HFF-Myc (cell line): ENCODE measurements around the gene CELF4.

Experiments
- DNase-seq: peaks from one replicate; pipeline ENCODE4 v3.0.0-alpha.2; 2011; ENCODE audit warnings: low read depth; ENCODE audit errors: extremely low read depth
- H3K4me3 ChIP-seq: replicated peaks from 2 replicates; pipeline ENCODE4 v1.5.1; 2011; ENCODE audit warnings: low read depth, mild to moderate bottlenecking, control low read depth, low read length
- CTCF ChIP-seq: IDR thresholded peaks from 2 replicates; pipeline ENCODE4 v1.5.1; 2012; ENCODE audit warnings: mild to moderate bottlenecking, low read depth, low read length, control low read depth; ENCODE audit errors: missing control alignments

Gene CELF4

GRCh38 chr18:37604032-37604431 is 38.4 kb upstream of the CELF4 start:
- no peak for TF ChIP-seq CTCF
- H3K4me3 ChIP-seq: no peak overlapping the region
- no peak for DNase-seq

DNA sequence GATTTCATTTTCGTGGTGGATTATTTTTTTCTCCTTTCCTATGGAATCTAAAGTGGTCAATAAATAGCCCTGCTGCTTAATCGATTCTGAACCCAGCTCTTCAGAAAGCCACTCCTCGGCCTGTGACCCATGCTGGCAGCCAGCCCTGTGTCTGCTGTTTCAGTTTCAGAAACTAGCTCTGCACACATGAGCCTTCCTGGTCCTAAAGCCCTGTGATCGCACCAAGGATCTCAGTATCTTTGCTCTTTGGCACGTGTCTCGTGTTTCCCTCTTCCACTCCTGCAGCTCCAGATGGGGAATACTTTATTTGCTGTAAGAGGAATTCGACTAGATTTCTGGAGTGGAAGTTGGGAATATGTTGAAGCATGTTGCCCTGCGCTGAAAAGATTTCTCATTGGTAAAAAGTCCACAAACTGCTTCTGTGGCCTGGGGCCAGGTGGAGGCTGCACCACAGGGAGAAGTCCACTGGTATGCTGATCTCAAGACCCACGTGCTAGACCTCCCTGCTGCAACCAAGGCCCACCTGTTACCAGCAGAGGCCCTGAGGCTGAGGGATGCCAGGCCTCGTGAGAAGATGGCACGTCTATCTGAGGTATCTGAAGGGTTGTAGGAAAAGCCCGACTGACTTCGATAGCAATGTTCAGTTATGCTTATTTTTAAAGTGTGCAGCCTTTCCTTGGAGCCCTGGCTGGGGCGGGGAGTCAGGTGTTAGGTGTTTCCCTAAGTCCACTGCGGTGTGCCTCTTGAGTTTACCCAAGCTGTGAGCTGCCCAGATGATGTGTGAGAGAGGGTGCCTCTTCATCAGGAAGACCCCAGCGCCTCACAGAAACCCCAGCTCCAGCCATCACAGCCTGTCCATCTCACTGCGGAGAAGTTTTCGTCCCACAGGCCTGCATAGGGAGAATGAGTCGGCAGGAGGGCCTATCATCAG is 33.6 kb upstream of the CELF4 start:
- DNase-seq: no peak
- H3K4me3 ChIP-seq: no peak overlapping the region
- TF ChIP-seq CTCF: no peak

- TF ChIP-seq CTCF: no peak
- H3K4me3 ChIP-seq: no peak overlapping the region
- DNase-seq: no peak
These were observed 32.8 kb upstream of the CELF4 start for GRCh38 chr18:37598396-37598795.

DNA sequence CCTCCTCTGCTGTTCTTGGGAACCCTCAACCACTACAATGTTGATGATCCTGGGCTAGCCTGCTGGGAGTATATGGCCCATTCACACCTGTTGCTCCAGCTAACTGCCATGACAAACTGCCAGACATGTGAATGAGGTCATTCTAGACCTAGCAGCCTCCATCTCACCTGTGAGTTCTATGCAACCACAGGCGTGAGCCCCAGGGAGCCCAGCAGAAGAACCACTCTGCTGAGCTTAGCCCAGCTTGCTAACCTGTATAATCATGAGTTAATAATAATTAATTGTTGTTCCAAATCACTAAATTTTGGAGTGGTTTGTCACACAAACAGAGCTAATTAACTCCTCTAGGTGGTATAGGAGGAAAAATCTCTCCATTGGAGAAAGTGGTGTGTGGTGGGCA is 24.7 kb upstream of the CELF4 start:
- no peak for TF ChIP-seq CTCF
- no peak for DNase-seq
- no peak overlapping the region for H3K4me3 ChIP-seq

DNA sequence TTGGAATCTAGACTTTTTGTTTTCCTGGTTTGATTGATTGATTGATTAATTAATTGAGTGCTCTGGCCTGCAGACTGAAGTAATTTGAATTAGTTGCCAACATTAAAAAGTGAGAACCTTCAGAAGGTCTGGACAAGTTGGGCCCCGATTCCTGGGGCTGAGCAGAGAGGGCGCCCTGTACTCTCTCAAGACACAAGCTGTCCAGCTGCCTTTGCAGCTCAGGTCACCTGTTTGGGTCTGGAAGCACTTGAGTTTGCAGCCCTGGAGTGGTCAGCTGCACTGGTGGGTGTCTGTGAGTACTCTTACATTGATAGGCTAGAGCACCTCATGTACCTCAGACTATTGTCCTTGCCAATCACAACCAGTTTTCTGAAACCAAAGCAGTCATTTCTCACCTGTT is 22.7 kb upstream of the CELF4 start:
- no peak for TF ChIP-seq CTCF
- no peak overlapping the region for H3K4me3 ChIP-seq
- DNase-seq: no peak

- no peak overlapping the region for H3K4me3 ChIP-seq
- TF ChIP-seq CTCF: no peak
- DNase-seq: no peak
These were observed 21.1 kb upstream of the CELF4 start for GRCh38 chr18:37586656-37587225.
